Astrocyte (in vitro differentiated cells and primary cell): ENCODE results near the gene KMT2B. TPM values are rescaled to one million over a fixed set of nuclear protein-coding genes. Genes with fewer than 3 reads are reported as not detected.

ENCODE experiments used
- DNase-seq: peaks from one replicate; pipeline ENCODE4 v3.0.0-alpha.2; 2010; ENCODE audit warnings: low read depth
- FAIRE-seq: peaks from 2 replicates; lab custom pipeline; 2011; peaks lifted over from hg19 to GRCh38; lab: Jason Lieb, UNC
- H2AFZ ChIP-seq: 2 replicates; pipeline ENCODE4 v1.6.0; 2012; ENCODE audit warnings: low read depth, low read length, inconsistent platforms
- H3K27ac ChIP-seq: 2 replicates; pipeline ENCODE4 v1.5.1; 2011; ENCODE audit warnings: low read depth, low read length, inconsistent platforms
- H3K27me3 ChIP-seq: 2 replicates; pipeline ENCODE4 v1.6.0; 2011; ENCODE audit warnings: low read length, inconsistent platforms; ENCODE audit not compliant: insufficient read depth
- H3K36me3 ChIP-seq: 2 replicates; pipeline ENCODE4 v1.5.1; 2011; ENCODE audit warnings: low read length, inconsistent platforms; ENCODE audit not compliant: insufficient read depth
- H3K4me1 ChIP-seq: 2 replicates; pipeline ENCODE4 v1.5.1; 2011; ENCODE audit warnings: low read length, inconsistent platforms; ENCODE audit not compliant: insufficient read depth
- H3K4me2 ChIP-seq: 2 replicates; pipeline ENCODE4 v1.6.0; 2012; ENCODE audit warnings: low read length, inconsistent platforms
- H3K4me3 ChIP-seq: 2 replicates; pipeline ENCODE4 v1.5.1; 2011; ENCODE audit warnings: low read depth, mild to moderate bottlenecking, low read length, inconsistent platforms; ENCODE audit not compliant: insufficient read depth
- H3K79me2 ChIP-seq: 2 replicates; pipeline ENCODE4 v1.6.0; 2012; ENCODE audit warnings: mild to moderate bottlenecking, low read length, inconsistent platforms; ENCODE audit not compliant: insufficient read depth
- H3K9ac ChIP-seq: 2 replicates; pipeline ENCODE4 v1.6.0; 2012; ENCODE audit warnings: mild to moderate bottlenecking, low read length, inconsistent platforms
- H3K9me3 ChIP-seq: 2 replicates; pipeline ENCODE4 v1.5.1; 2012; ENCODE audit warnings: low read depth, mild to moderate bottlenecking, low read length, inconsistent platforms; ENCODE audit not compliant: insufficient read depth
- H4K20me1 ChIP-seq: 2 replicates; pipeline ENCODE4 v1.6.0; 2012; ENCODE audit warnings: low read length, inconsistent platforms; ENCODE audit not compliant: insufficient read depth
- H3K27ac Mint-ChIP-seq: one replicate; pipeline ENCODE4 v1.8.0; 2021; ENCODE audit warnings: mild to moderate bottlenecking, mixed read lengths; ENCODE audit not compliant: unreplicated experiment
- H3K27me3 Mint-ChIP-seq: one replicate; pipeline ENCODE4 v1.8.0; 2021; ENCODE audit warnings: low read depth, mixed read lengths; ENCODE audit not compliant: unreplicated experiment
- H3K36me3 Mint-ChIP-seq: one replicate; pipeline ENCODE4 v1.8.0; 2021; ENCODE audit warnings: low read depth, mixed read lengths; ENCODE audit not compliant: unreplicated experiment
- H3K4me1 Mint-ChIP-seq: one replicate; pipeline ENCODE4 v1.8.0; 2021; ENCODE audit warnings: low read depth, mixed read lengths; ENCODE audit not compliant: unreplicated experiment
- H3K4me3 Mint-ChIP-seq: one replicate; pipeline ENCODE4 v1.8.0; 2021; ENCODE audit warnings: mild to moderate bottlenecking, moderate library complexity, mixed read lengths; ENCODE audit not compliant: unreplicated experiment
- H3K9me3 Mint-ChIP-seq: one replicate; pipeline ENCODE4 v1.8.0; 2021; ENCODE audit warnings: mild to moderate bottlenecking, mixed read lengths; ENCODE audit not compliant: unreplicated experiment
- EZH2 ChIP-seq: IDR thresholded peaks from 2 replicates; pipeline ENCODE4 v1.6.1; 2012; ENCODE audit warnings: mild to moderate bottlenecking, low read length, inconsistent platforms; ENCODE audit not compliant: insufficient read depth
- total RNA-seq: library from RNA; stranded (reverse); gene quantifications from 2 replicates; pipeline ENCODE4 v1.2.1, GENCODE V29; 2021
- TF ChIP-seq, protein P1 (sequence below): IDR thresholded peaks from 2 replicates; pipeline ENCODE4 v1.5.1; 2011; ENCODE audit warnings: low read depth, mild to moderate bottlenecking, inconsistent platforms, low read length, moderate library complexity; ENCODE audit not compliant: insufficient read depth

KMT2B gene
- total RNA-seq, 1 donor from 2014 or later: 28.7 TPM

GRCh38 chr19:35669974-35670373 lies 47.8 kb upstream of the KMT2B start:
- no peaks in the 10 kb centered on the region for H3K4me1 ChIP-seq
- no peaks in the 10 kb centered on the region for H3K79me2 ChIP-seq
- H3K27me3 Mint-ChIP-seq: peaks cover 51% of the 10 kb centered on the region
- H3K4me1 Mint-ChIP-seq: no peaks in the 10 kb centered on the region
- no peak overlapping the region for H2AFZ ChIP-seq
- TF ChIP-seq, protein P1, sequence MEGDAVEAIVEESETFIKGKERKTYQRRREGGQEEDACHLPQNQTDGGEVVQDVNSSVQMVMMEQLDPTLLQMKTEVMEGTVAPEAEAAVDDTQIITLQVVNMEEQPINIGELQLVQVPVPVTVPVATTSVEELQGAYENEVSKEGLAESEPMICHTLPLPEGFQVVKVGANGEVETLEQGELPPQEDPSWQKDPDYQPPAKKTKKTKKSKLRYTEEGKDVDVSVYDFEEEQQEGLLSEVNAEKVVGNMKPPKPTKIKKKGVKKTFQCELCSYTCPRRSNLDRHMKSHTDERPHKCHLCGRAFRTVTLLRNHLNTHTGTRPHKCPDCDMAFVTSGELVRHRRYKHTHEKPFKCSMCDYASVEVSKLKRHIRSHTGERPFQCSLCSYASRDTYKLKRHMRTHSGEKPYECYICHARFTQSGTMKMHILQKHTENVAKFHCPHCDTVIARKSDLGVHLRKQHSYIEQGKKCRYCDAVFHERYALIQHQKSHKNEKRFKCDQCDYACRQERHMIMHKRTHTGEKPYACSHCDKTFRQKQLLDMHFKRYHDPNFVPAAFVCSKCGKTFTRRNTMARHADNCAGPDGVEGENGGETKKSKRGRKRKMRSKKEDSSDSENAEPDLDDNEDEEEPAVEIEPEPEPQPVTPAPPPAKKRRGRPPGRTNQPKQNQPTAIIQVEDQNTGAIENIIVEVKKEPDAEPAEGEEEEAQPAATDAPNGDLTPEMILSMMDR: no peak
- no peak for TF ChIP-seq EZH2
- no peaks in the 10 kb centered on the region for H4K20me1 ChIP-seq
- no peak overlapping the region for H3K27ac ChIP-seq
- no peaks in the 10 kb centered on the region for H3K36me3 Mint-ChIP-seq
- no peak overlapping the region for H3K4me3 Mint-ChIP-seq
- no peak overlapping the region for H3K4me3 ChIP-seq
- no peaks in the 10 kb centered on the region for H3K9me3 ChIP-seq
- DNase-seq (no peak), FAIRE-seq (no peak)
- no peak overlapping the region for H3K9ac ChIP-seq
- H3K36me3 ChIP-seq: no peaks in the 10 kb centered on the region
- H3K27ac Mint-ChIP-seq: peak overlapping the region; percentile 19
- H3K27me3 ChIP-seq: peaks cover 4% of the 10 kb centered on the region
- H3K4me2 ChIP-seq: no peak overlapping the region
- no peaks in the 10 kb centered on the region for H3K9me3 Mint-ChIP-seq

GRCh38 chr19:35670686-35671085 lies 47.1 kb upstream of the KMT2B start:
- H2AFZ ChIP-seq: no peak overlapping the region
- H3K9me3 ChIP-seq: no peaks in the 10 kb centered on the region
- H3K27ac ChIP-seq: no peak overlapping the region
- no peaks in the 10 kb centered on the region for H3K4me1 Mint-ChIP-seq
- H3K27ac Mint-ChIP-seq: no peak overlapping the region
- H3K4me1 ChIP-seq: no peaks in the 10 kb centered on the region
- H3K4me3 ChIP-seq: no peak overlapping the region
- H3K4me2 ChIP-seq: no peak overlapping the region
- TF ChIP-seq EZH2: no peak
- TF ChIP-seq, protein P1: no peak
- no peaks in the 10 kb centered on the region for H3K36me3 ChIP-seq
- no peak overlapping the region for H3K4me3 Mint-ChIP-seq
- no peaks in the 10 kb centered on the region for H3K36me3 Mint-ChIP-seq
- FAIRE-seq: no peak
- H3K27me3 Mint-ChIP-seq: peaks cover 51% of the 10 kb centered on the region
- peaks cover 4% of the 10 kb centered on the region for H3K27me3 ChIP-seq
- DNase-seq: no peak
- H3K9me3 Mint-ChIP-seq: no peaks in the 10 kb centered on the region
- H3K79me2 ChIP-seq: no peaks in the 10 kb centered on the region
- no peak overlapping the region for H3K9ac ChIP-seq
- H4K20me1 ChIP-seq: no peaks in the 10 kb centered on the region

DNA sequence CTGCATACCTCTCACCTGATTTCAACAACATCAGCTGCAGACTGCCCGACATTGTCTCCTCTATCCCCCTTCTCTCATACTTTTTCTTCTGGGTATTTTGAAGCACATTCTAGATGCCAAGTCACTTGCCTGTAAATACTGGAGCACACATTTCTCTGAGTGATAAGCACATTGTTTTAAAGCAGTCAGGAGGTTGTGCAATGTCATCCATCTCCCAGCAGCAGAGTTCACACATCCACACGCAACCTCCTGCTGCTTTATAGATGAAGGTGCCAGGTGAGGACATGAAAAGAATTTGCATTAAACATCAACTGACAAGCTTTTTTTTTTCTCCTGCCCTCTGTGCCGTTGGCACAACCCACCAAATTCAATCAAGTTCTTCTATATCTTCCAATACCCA lies 46.0 kb upstream of the KMT2B start:
- Histone ChIP-seq H3K27me3 (peaks cover 4% of the 10 kb centered on the region), H3K27ac (no peak overlapping the region), H4K20me1 (no peaks in the 10 kb centered on the region), H3K4me1 (no peaks in the 10 kb centered on the region), H3K79me2 (no peaks in the 10 kb centered on the region), H2AFZ (no peak overlapping the region), H3K36me3 (no peaks in the 10 kb centered on the region), H3K4me3 (no peak overlapping the region), H3K9me3 (no peaks in the 10 kb centered on the region), H3K9ac (no peak overlapping the region), H3K4me2 (no peak overlapping the region)
- Mint-ChIP-seq H3K36me3 (no peaks in the 10 kb centered on the region), H3K9me3 (no peaks in the 10 kb centered on the region), H3K27me3 (peaks cover 53% of the 10 kb centered on the region), H3K27ac (no peak overlapping the region), H3K4me1 (no peaks in the 10 kb centered on the region), H3K4me3 (no peak overlapping the region)
- FAIRE-seq (no peak), DNase-seq (no peak)
- TF ChIP-seq, protein P1: no peak
- no peak for TF ChIP-seq EZH2
